HepG2 (cell line): ENCODE results near the gene ALLC. TPM values are rescaled to one million over a fixed set of nuclear protein-coding genes. Genes with fewer than 3 reads are reported as not detected.

ENCODE experiments used
- ATAC-seq: fragments of 200-7000 bp; cut with Tn5 transposase; 3 replicates; pipeline ENCODE4 v1.9.1; 2020; ENCODE audit warnings: mild to moderate bottlenecking, moderate library complexity
- BruUV-seq: library from RNA; stranded (reverse); fragments of 400-500 nt; replicated peaks from 2 replicates; lab custom pipeline; 2021; lab: Mats Ljungman, UMichigan
- CTCF ChIA-PET: fragments of 300-600 bp; formaldehyde crosslinking; extraction: SDS; loops from one replicate; lab custom pipeline; 2021; ENCODE audit warnings: low total read pairs, inconsistent platforms, low intra/inter-chr PET ratio; lab: Yijun Ruan, JAX
- POLR2A ChIA-PET: fragments of 350-600 bp; sonication (Branson Sonifier 250); formaldehyde crosslinking; loops from one replicate; lab custom pipeline; 2020; ENCODE audit warnings: antibody characterized with exemption, inconsistent platforms; lab: Yijun Ruan, JAX
- DNase-seq: peaks from one replicate; pipeline ENCODE4 v3.0.0-alpha.2; 2015; ENCODE audit warnings: low spot score
- FAIRE-seq: peaks from 3 replicates; lab custom pipeline; 2011; peaks lifted over from hg19 to GRCh38; lab: Jason Lieb, UNC
- H2AFZ ChIP-seq: one replicate; pipeline ENCODE4 v1.6.1; 2011; ENCODE audit warnings: low read length, inconsistent platforms
- H3K27ac ChIP-seq: fragments of 300-600 bp; 3 replicates; pipeline ENCODE4 v1.8.0; 2011; ENCODE audit warnings: mixed run types, mild to moderate bottlenecking, mixed read lengths, low read length, inconsistent platforms; ENCODE audit not compliant: insufficient read depth; ENCODE audit errors: extremely low read length
- H3K27me3 ChIP-seq, 2 experiments: fragments of 200-600 bp in 1 of 2; 2 replicates in 1 of 2; 3 replicates in 1 of 2; pipeline versions ENCODE4 v1.6.0 to v1.8.0; 2011; ENCODE audit warnings: low read length in 2 of 2, mild to moderate bottlenecking in 2 of 2, moderate library complexity in 2 of 2, inconsistent platforms in 1 of 2; ENCODE audit not compliant: insufficient read depth in 2 of 2, control insufficient read depth in 1 of 2
- H3K36me3 ChIP-seq, 2 experiments: fragments of 200-600 bp in 1 of 2; replicated peaks in 1 of 2; 2 replicates in 1 of 2; 3 replicates in 1 of 2; pipeline versions ENCODE4 v1.5.1 to v1.8.0; 2011; ENCODE audit warnings: low read length in 2 of 2, inconsistent platforms in 1 of 2; ENCODE audit not compliant: insufficient read depth in 2 of 2, control insufficient read depth in 1 of 2
- H3K4me1 ChIP-seq: 2 replicates; pipeline ENCODE4 v1.5.1; 2012; ENCODE audit warnings: low read length, inconsistent platforms; ENCODE audit not compliant: insufficient read depth
- H3K4me2 ChIP-seq: 2 replicates; pipeline ENCODE4 v1.6.0; 2011; ENCODE audit warnings: low read depth, low read length, inconsistent platforms
- H3K4me3 ChIP-seq, 3 experiments: fragments of 200-600 bp in 1 of 3; sonication (generic), shearing (Covaris generic) in 1 of 3; replicated peaks in 1 of 3; 2 replicates each; pipeline ENCODE4 v1.5.1; 2011 to 2016; ENCODE audit warnings: low read length in 3 of 3, inconsistent platforms in 2 of 3, low read depth in 2 of 3, mild to moderate bottlenecking in 2 of 3, control low read depth in 1 of 3, mixed read lengths in 1 of 3; ENCODE audit not compliant: insufficient read depth in 1 of 3
- H3K79me2 ChIP-seq: one replicate; pipeline ENCODE4 v1.6.1; 2011; ENCODE audit warnings: low read length, inconsistent platforms; ENCODE audit not compliant: insufficient read depth
- H3K9ac ChIP-seq: 2 replicates; pipeline ENCODE4 v1.6.0; 2011; ENCODE audit warnings: mild to moderate bottlenecking, low read depth, low read length, inconsistent platforms; ENCODE audit not compliant: insufficient read depth
- H3K9me3 ChIP-seq: 2 replicates; pipeline ENCODE4 v1.5.1; 2012; ENCODE audit warnings: mild to moderate bottlenecking, low read length
- H4K20me1 ChIP-seq: 2 replicates; pipeline ENCODE4 v1.6.0; 2011; ENCODE audit warnings: inconsistent platforms, mild to moderate bottlenecking, low read length, moderate library complexity; ENCODE audit not compliant: insufficient read depth
- CHCHD3 ChIP-seq: sonication (generic); formaldehyde crosslinking; IDR thresholded peaks from 2 replicates; pipeline ENCODE4 v1.8.0; 2022; ENCODE audit warnings: mild to moderate bottlenecking, missing genetic modification reagents, moderate library complexity
- GLI4 ChIP-seq: sonication (generic); formaldehyde crosslinking; IDR thresholded peaks from 2 replicates; pipeline ENCODE4 v1.5.1; 2020; ENCODE audit warnings: missing genetic modification reagents, mild to moderate bottlenecking, moderate library complexity, borderline replicate concordance
- GZF1 ChIP-seq: sonication (generic); formaldehyde crosslinking; IDR thresholded peaks from 2 replicates; pipeline ENCODE4 v1.5.1; 2020; ENCODE audit warnings: mild to moderate bottlenecking, missing genetic modification reagents
- KLF13 ChIP-seq: sonication (generic); formaldehyde crosslinking; IDR thresholded peaks from 2 replicates; pipeline ENCODE4 v1.4.0; 2020; ENCODE audit warnings: mild to moderate bottlenecking, missing genetic modification reagents
- MTF2 ChIP-seq: sonication (generic); formaldehyde crosslinking; IDR thresholded peaks from 2 replicates; pipeline ENCODE4 v1.5.0; 2020; ENCODE audit warnings: missing genetic modification reagents, borderline replicate concordance
- PCBP2 ChIP-seq: fragments of 200-400 bp; formaldehyde crosslinking; optimal IDR thresholded peaks from 2 replicates; pipeline ENCODE3; 2018; ENCODE audit warnings: low read length, low read depth; ENCODE audit not compliant: poor library complexity, severe bottlenecking
- PRPF4 ChIP-seq: fragments of 200-400 bp; formaldehyde crosslinking; IDR thresholded peaks from 2 replicates; pipeline ENCODE4 v1.6.1; 2016; ENCODE audit warnings: low read length, low read depth; ENCODE audit not compliant: poor library complexity, severe bottlenecking
- REL ChIP-seq: sonication (generic); formaldehyde crosslinking; conservative IDR thresholded peaks from 2 replicates; pipeline ENCODE4 v1.8.0; 2022; ENCODE audit warnings: mild to moderate bottlenecking, missing genetic modification reagents, moderate library complexity
- SMAD9 ChIP-seq: sonication (generic); formaldehyde crosslinking; IDR thresholded peaks from 2 replicates; pipeline ENCODE4 v1.5.1; 2020; ENCODE audit warnings: mild to moderate bottlenecking, missing genetic modification reagents
- THAP7 ChIP-seq: sonication (generic); formaldehyde crosslinking; IDR thresholded peaks from 2 replicates; pipeline ENCODE4 v1.8.1; 2023; ENCODE audit warnings: mild to moderate bottlenecking, missing genetic modification reagents
- THAP9 ChIP-seq: sonication (generic); formaldehyde crosslinking; IDR thresholded peaks from 2 replicates; pipeline ENCODE4; 2020; ENCODE audit warnings: missing genetic modification reagents, mild to moderate bottlenecking, borderline replicate concordance
- ZC3H4 ChIP-seq: sonication (generic); formaldehyde crosslinking; IDR thresholded peaks from 2 replicates; pipeline ENCODE4 v1.4.0; 2020; ENCODE audit warnings: missing genetic modification reagents, borderline replicate concordance
- ZNF121 ChIP-seq: sonication (generic); formaldehyde crosslinking; IDR thresholded peaks from 2 replicates; pipeline ENCODE4 v1.5.0; 2020; ENCODE audit warnings: mild to moderate bottlenecking, missing genetic modification reagents
- ZNF337 ChIP-seq: sonication (generic); formaldehyde crosslinking; IDR thresholded peaks from 2 replicates; pipeline ENCODE4 v1.5.1; 2020; ENCODE audit warnings: missing genetic modification reagents, low read depth, mild to moderate bottlenecking, borderline replicate concordance
- ZNF572 ChIP-seq: sonication (generic); formaldehyde crosslinking; IDR thresholded peaks from 2 replicates; pipeline ENCODE4 v1.5.1; 2020; ENCODE audit warnings: mild to moderate bottlenecking, missing genetic modification reagents
- ZNF589 ChIP-seq: sonication (generic); formaldehyde crosslinking; conservative IDR thresholded peaks from 2 replicates; pipeline ENCODE4 v1.8.0; 2022; ENCODE audit warnings: mild to moderate bottlenecking, moderate library complexity, missing genetic modification reagents
- ZNF598 ChIP-seq: sonication (generic); formaldehyde crosslinking; IDR thresholded peaks from 2 replicates; pipeline ENCODE4 v1.5.1; 2020; ENCODE audit warnings: mild to moderate bottlenecking, missing genetic modification reagents, borderline replicate concordance
- ZNF619 ChIP-seq: sonication (generic); formaldehyde crosslinking; IDR thresholded peaks from 2 replicates; pipeline ENCODE4 v1.4.0; 2020; ENCODE audit warnings: mild to moderate bottlenecking, missing genetic modification reagents
- ZNF850 ChIP-seq: sonication (generic); formaldehyde crosslinking; conservative IDR thresholded peaks from 2 replicates; pipeline ENCODE4 v1.9.0; 2021; ENCODE audit warnings: mild to moderate bottlenecking, missing genetic modification reagents
- WGBS: methylation state at CpG from one replicate; pipeline ENCODE4 v1.1.6; 2017; ENCODE audit warnings: low lambda C conversion rate; 5-methylcytosine and 5-hydroxymethylcytosine counted together
- in situ Hi-C: cut with HindIII; loops from 2 replicates; pipeline ENCODE4 v1.10.0; 2017; ENCODE audit warnings: low pct_unique_long_range_greater_than_20kb; ENCODE audit not compliant: extremely low pct_ligation_motif_present
- intact Hi-C: fragments of 100-400 bp; cut with micrococcal nuclease; formaldehyde crosslinking; loops from one replicate; pipeline ENCODE4 v1.10.0; 2022; ENCODE audit not compliant: unreplicated experiment
- polyA plus RNA-seq, 8 experiments: library from polyadenylated mRNA; depleted of rRNA in 3 of 8; stranded (reverse) in 7 of 8; unstranded in 1 of 8; fragments of >200 nt; fragmentation: Illumina TruSeq in 4 of 8; extraction: Trizol in 4 of 8; gene quantifications; 2 replicates each; pipeline versions ENCODE4 v1.2.1 to v1.2.3, GENCODE V29; 2011 to 2016; ENCODE audit warnings: low read depth in 4 of 8, missing spikeins in 1 of 8, mixed read lengths in 1 of 8; ENCODE audit not compliant: insufficient read depth in 1 of 8
- total RNA-seq, 5 experiments: library from RNA; depleted of rRNA; stranded (reverse); fragments of >200 nt; fragmentation: Illumina TruSeq; extraction: Trizol; gene quantifications; 2 replicates each; pipeline ENCODE4 v1.2.3, GENCODE V29; 2016; ENCODE audit warnings: low read depth in 1 of 5

Gene ALLC
- total and polyA plus RNA-seq, 2 of the 13 experiments (the other 11 are each of a cell fraction or from before 2014, with no cell fraction given), result 0.08 to 0.11 TPM

- 60% methylated on average over 24 of the region's 28 CpGs for WGBS
- CTCF ChIA-PET, result no interaction called here
- peaks cover 0 to 10% of the 10 kb centered on the region in 2 experiments; a peak in 2 of 5 replicates for H3K27me3 ChIP-seq
- peak overlapping the region; percentile 47 for H3K27ac ChIP-seq
- in situ Hi-C loops (no loop called here), intact Hi-C loops (loop anchor here (5.0 to 10.0 kb wide), 2 partner anchors 279 to 351 kb away; partner anchors contain the start of genes EIPR1 and TRAPPC12)
- H3K36me3 ChIP-seq, result no peaks in the 10 kb centered on the region
- peak overlapping the region; percentile 1 to 66 (median 36); a peak in 4 of 6 replicates for H3K4me3 ChIP-seq
- POLR2A ChIA-PET, result interaction anchor here (1.0 to 2.4 kb wide), 8 partner anchors 9 to 278 kb away, joined by 4 to 11 read pairs (median 6); partner anchors contain the start of genes EIPR1 and RNASEH1
- BruUV-seq, result no TSS peak
- H3K79me2 ChIP-seq, result no peaks in the 10 kb centered on the region
- no peak for FAIRE-seq
- no peaks in the 10 kb centered on the region for H3K9me3 ChIP-seq
- H2AFZ ChIP-seq, result no peak overlapping the region
- H4K20me1 ChIP-seq, result no peaks in the 10 kb centered on the region
- H3K4me2 ChIP-seq, result peak overlapping the region; percentile 89
- H3K4me1 ChIP-seq, result peaks cover 78% of the 10 kb centered on the region
- peak; percentile 0; the same call in 2 of the 3 replicates for ATAC-seq
- H3K9ac ChIP-seq, result peak overlapping the region; percentile 55; the same call in 1 of the 2 replicates
- no peak for DNase-seq
- no peak for TF ChIP-seq ZNF619 (CRISPR knock-in tag)
- TF ChIP-seq MTF2 (CRISPR knock-in tag), result 0 out of 2 replicates have a peak, but pooled peaks have one; percentile 41
- 0 out of 2 replicates have a peak, but pooled peaks have one; percentile 73 for TF ChIP-seq KLF13 (CRISPR knock-in tag)
- no peak for TF ChIP-seq PCBP2
- TF ChIP-seq ZNF589 (CRISPR knock-in tag), result peak; percentile 66; the same call in 1 of the 2 replicates
- 0 out of 2 replicates have a peak, but pooled peaks have one; percentile 44 for TF ChIP-seq ZNF572 (CRISPR knock-in tag)
- TF ChIP-seq GZF1, result 0 out of 2 replicates have a peak, but pooled peaks have one; percentile 36
- TF ChIP-seq ZNF121 (CRISPR knock-in tag), result no peak
- 0 out of 2 replicates have a peak, but pooled peaks have one; percentile 21 for TF ChIP-seq REL
- 0 out of 2 replicates have a peak, but pooled peaks have one; percentile 37 for TF ChIP-seq SMAD9 (CRISPR knock-in tag)
- TF ChIP-seq ZNF850 (CRISPR knock-in tag), result no peak
- TF ChIP-seq ZC3H4 (CRISPR knock-in tag), result no peak
- TF ChIP-seq THAP7 (CRISPR knock-in tag), result 0 out of 2 replicates have a peak, but pooled peaks have one; percentile 56
- TF ChIP-seq ZNF598, result 0 out of 2 replicates have a peak, but pooled peaks have one; percentile 79
- TF ChIP-seq THAP9 (CRISPR knock-in tag), result peak; percentile 17; the same call in 1 of the 2 replicates
- TF ChIP-seq ZNF337, result no peak
- TF ChIP-seq GLI4 (CRISPR knock-in tag), result 0 out of 2 replicates have a peak, but pooled peaks have one; percentile 63
- TF ChIP-seq CHCHD3 (CRISPR knock-in tag), result no peak
- TF ChIP-seq PRPF4, result no peak
Measured at GRCh38 chr2:3655871-3656761, 1.9 kb upstream of the ALLC start.
